ENCODE data around the gene GALNT12.

GRCh38 chr9:98767196-98767595 is 40.3 kb upstream of the GALNT12 start:
- TF ChIP-seq POLR2A (IDR thresholded peaks at IDR 0.05): no peak
- no peak for TF ChIP-seq CTCF (IDR thresholded peaks at IDR 0.05 in 4 of 5, conservative IDR thresholded peaks at IDR 0.05 in 1 of 5)

Data from gastrocnemius medialis (tissue), 4 donors.